Measurements from ENCODE around the gene GRAMD1C. TPM values are rescaled to one million over a fixed set of nuclear protein-coding genes. Genes with fewer than 3 reads are reported as not detected.

GRAMD1C gene
- total RNA-seq, 1 experiment from 2014 or later = 0.79 TPM

DNA sequence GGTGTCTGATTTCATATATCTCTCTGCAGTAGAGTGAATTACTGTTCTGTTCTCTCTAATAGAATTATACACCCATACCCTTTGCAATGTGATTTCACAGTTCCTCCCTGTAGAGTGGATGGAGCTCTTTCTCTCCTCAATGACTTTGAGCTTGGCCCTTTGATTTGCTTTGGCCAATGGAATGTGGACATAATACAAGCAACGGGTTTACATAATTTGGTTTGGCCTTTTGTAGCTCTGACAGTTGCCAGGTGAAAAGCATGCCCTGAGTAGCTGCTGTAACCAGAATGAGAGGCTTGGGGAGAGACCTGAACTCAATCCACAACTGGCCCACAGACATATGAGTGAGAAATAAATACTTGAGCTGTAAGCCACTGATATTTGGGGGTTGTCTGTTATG lies 141.3 kb downstream of the GRAMD1C start:
- H3K4me3 Mint-ChIP-seq (ENCODE audit: unreplicated experiment) = no peak overlapping the region
- no TSS peak for BruUV-seq (replicated peaks)
- H3K27ac Mint-ChIP-seq (ENCODE audit: low read depth, unreplicated experiment) = no peak overlapping the region
- H3K4me1 Mint-ChIP-seq (ENCODE audit: insufficient read depth, unreplicated experiment) = no peaks in the 10 kb centered on the region
- H3K9me3 Mint-ChIP-seq (ENCODE audit: unreplicated experiment) = peaks cover 2% of the 10 kb centered on the region
- ChIA-PET CTCF (interaction anchor here (0.5 kb wide), 1 partner anchor 1738 kb away, joined by 3 read pairs; no protein-coding TSS in a partner anchor), POLR2A (interaction anchor here (1.4 kb wide), 1 partner anchor 27 kb away, joined by 3 read pairs; no protein-coding TSS in a partner anchor)
- DNase-seq (ENCODE audit: unreplicated experiment) = no peak
- H3K36me3 Mint-ChIP-seq (ENCODE audit: insufficient read depth, unreplicated experiment) = peaks cover 20% of the 10 kb centered on the region
- no peaks in the 10 kb centered on the region for H3K27me3 Mint-ChIP-seq (ENCODE audit: insufficient read depth, unreplicated experiment)
- intact Hi-C loops (cut with micrococcal nuclease) = no loop called here
- TF ChIP-seq, protein P1, sequence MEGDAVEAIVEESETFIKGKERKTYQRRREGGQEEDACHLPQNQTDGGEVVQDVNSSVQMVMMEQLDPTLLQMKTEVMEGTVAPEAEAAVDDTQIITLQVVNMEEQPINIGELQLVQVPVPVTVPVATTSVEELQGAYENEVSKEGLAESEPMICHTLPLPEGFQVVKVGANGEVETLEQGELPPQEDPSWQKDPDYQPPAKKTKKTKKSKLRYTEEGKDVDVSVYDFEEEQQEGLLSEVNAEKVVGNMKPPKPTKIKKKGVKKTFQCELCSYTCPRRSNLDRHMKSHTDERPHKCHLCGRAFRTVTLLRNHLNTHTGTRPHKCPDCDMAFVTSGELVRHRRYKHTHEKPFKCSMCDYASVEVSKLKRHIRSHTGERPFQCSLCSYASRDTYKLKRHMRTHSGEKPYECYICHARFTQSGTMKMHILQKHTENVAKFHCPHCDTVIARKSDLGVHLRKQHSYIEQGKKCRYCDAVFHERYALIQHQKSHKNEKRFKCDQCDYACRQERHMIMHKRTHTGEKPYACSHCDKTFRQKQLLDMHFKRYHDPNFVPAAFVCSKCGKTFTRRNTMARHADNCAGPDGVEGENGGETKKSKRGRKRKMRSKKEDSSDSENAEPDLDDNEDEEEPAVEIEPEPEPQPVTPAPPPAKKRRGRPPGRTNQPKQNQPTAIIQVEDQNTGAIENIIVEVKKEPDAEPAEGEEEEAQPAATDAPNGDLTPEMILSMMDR (IDR thresholded peaks at IDR 0.05; ENCODE audit: unreplicated experiment) = no peak

- CTCF ChIA-PET = interaction anchor here (0.5 to 0.7 kb wide), 3 partner anchors 144 to 283 kb away, joined by 3 to 4 read pairs (median 3); no protein-coding TSS in a partner anchor
- TF ChIP-seq, protein P1 (IDR thresholded peaks at IDR 0.05; ENCODE audit: unreplicated experiment) = no peak
- H3K9me3 Mint-ChIP-seq (ENCODE audit: unreplicated experiment) = no peaks in the 10 kb centered on the region
- H3K27ac Mint-ChIP-seq (ENCODE audit: low read depth, unreplicated experiment) = no peak overlapping the region
- BruUV-seq (replicated peaks) = no TSS peak
- no peaks in the 10 kb centered on the region for H3K27me3 Mint-ChIP-seq (ENCODE audit: insufficient read depth, unreplicated experiment)
- peaks cover 19% of the 10 kb centered on the region for H3K36me3 Mint-ChIP-seq (ENCODE audit: insufficient read depth, unreplicated experiment)
- POLR2A ChIA-PET = no interaction called here
- intact Hi-C loops (cut with micrococcal nuclease) = no loop called here
- no peak overlapping the region for H3K4me3 Mint-ChIP-seq (ENCODE audit: unreplicated experiment)
- H3K4me1 Mint-ChIP-seq (ENCODE audit: insufficient read depth, unreplicated experiment) = no peaks in the 10 kb centered on the region
- DNase-seq (ENCODE audit: unreplicated experiment) = no peak
Observed at GRCh38 chr3:113981803-113982202, 143.2 kb downstream of the GRAMD1C start.

DNA sequence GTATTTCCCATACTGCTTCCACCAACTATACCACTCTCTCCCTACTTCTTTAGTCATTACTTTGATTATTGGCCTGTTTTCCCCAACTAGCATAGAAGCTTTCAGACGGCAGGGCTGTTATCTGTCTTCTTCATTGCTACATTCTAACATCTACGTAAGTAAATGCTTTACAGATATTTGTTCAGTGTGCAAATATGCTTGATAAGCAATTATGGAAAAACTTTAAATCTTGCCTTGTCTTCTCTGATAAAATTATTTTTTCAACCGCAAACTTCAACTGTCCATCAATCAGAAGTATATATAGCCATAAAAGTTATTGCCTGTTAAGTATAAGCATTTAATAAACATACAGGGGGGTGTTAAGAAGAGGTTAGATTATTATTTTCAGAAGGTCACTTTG lies 145.0 kb downstream of the GRAMD1C start:
- no peak overlapping the region for H3K4me3 Mint-ChIP-seq (ENCODE audit: unreplicated experiment)
- CTCF ChIA-PET = interaction anchor here (1.6 kb wide), 1 partner anchor 14 kb away, joined by 4 read pairs; no protein-coding TSS in a partner anchor
- H3K27me3 Mint-ChIP-seq (ENCODE audit: insufficient read depth, unreplicated experiment) = no peaks in the 10 kb centered on the region
- intact Hi-C loops (cut with micrococcal nuclease) = no loop called here
- DNase-seq (ENCODE audit: unreplicated experiment) = no peak
- TF ChIP-seq, protein P1 (IDR thresholded peaks at IDR 0.05; ENCODE audit: unreplicated experiment) = no peak
- BruUV-seq (replicated peaks) = no TSS peak
- H3K9me3 Mint-ChIP-seq (ENCODE audit: unreplicated experiment) = no peaks in the 10 kb centered on the region
- H3K36me3 Mint-ChIP-seq (ENCODE audit: insufficient read depth, unreplicated experiment) = peaks cover 19% of the 10 kb centered on the region
- POLR2A ChIA-PET = no interaction called here
- H3K27ac Mint-ChIP-seq (ENCODE audit: low read depth, unreplicated experiment) = no peak overlapping the region
- H3K4me1 Mint-ChIP-seq (ENCODE audit: insufficient read depth, unreplicated experiment) = no peaks in the 10 kb centered on the region

DNA sequence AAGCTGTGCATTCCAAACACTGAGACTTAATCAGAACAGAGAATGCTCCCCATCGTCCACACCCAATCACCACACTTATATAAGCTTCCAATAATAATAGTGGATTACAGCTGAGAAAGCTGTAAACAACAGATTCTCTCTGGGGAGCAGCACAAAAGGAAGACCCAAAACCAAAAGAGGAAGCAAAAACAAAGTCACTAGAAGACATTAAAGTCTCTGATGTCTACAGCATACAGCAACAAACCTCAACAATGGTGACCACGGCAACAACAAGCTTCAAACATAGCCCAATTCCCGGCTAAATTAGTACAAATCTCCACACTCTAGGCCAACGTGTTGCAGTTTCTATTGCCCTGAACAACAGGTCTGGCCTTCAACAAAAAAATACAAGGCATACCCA lies 147.0 kb downstream of the GRAMD1C start:
- intact Hi-C loops (cut with micrococcal nuclease) = no loop called here
- no TSS peak for BruUV-seq (replicated peaks)
- no peaks in the 10 kb centered on the region for H3K9me3 Mint-ChIP-seq (ENCODE audit: unreplicated experiment)
- peaks cover 9% of the 10 kb centered on the region for H3K36me3 Mint-ChIP-seq (ENCODE audit: insufficient read depth, unreplicated experiment)
- H3K27ac Mint-ChIP-seq (ENCODE audit: low read depth, unreplicated experiment) = no peak overlapping the region
- H3K4me1 Mint-ChIP-seq (ENCODE audit: insufficient read depth, unreplicated experiment) = no peaks in the 10 kb centered on the region
- DNase-seq (ENCODE audit: unreplicated experiment) = no peak
- CTCF ChIA-PET = no interaction called here
- TF ChIP-seq, protein P1 (IDR thresholded peaks at IDR 0.05; ENCODE audit: unreplicated experiment) = no peak
- H3K27me3 Mint-ChIP-seq (ENCODE audit: insufficient read depth, unreplicated experiment) = no peaks in the 10 kb centered on the region
- H3K4me3 Mint-ChIP-seq (ENCODE audit: unreplicated experiment) = no peak overlapping the region
- POLR2A ChIA-PET = no interaction called here

Other genes starting within 250 kb of the GRAMD1C start
- gene USF3, start 142.1 kb upstream of the GRAMD1C start, total RNA-seq (2022) = 11.9 and 12.1 TPM in 2 replicates
- 219 and 238 TPM in 2 replicates for gene NAA50, start 92.5 kb upstream of the GRAMD1C start, total RNA-seq (2022)
- gene ATP6V1A, start 91.8 kb upstream of the GRAMD1C start, total RNA-seq (2022) = 51.6 and 53.4 TPM in 2 replicates
- 7.4 TPM in 2 replicates for gene ZDHHC23, start 109.2 kb downstream of the GRAMD1C start, total RNA-seq (2022)
- 3.8 and 5.2 TPM in 2 replicates for gene CCDC191, start 217.7 kb downstream of the GRAMD1C start, total RNA-seq (2022)
- gene QTRT2, start 217.9 kb downstream of the GRAMD1C start, total RNA-seq (2022) = 39.2 and 43.6 TPM in 2 replicates